H1 (cell line): ENCODE measurements around the gene GAS7. TPM values are rescaled to one million over a fixed set of nuclear protein-coding genes. Genes with fewer than 3 reads are reported as not detected.

ENCODE experiments used
- CTCF ChIA-PET: fragments of 300-600 bp; sonication (Branson Sonifier 250); formaldehyde crosslinking; loops from one replicate; lab custom pipeline; 2021; ENCODE audit not compliant: partially characterized antibody; lab: Charles Lee
- POLR2A ChIA-PET: fragments of 300-600 bp; sonication (Branson Sonifier 250); formaldehyde crosslinking; loops from one replicate; lab custom pipeline; 2021; ENCODE audit warnings: inconsistent platforms; ENCODE audit not compliant: partially characterized antibody; lab: Charles Lee
- DNase-seq, 2 experiments: peaks; one replicate each; pipeline versions ENCODE4 v3.0.0 to v3.0.0-alpha.2; 2010 to 2022; ENCODE audit warnings: low spot score in 2 of 2, low read depth in 1 of 2, mixed read lengths in 1 of 2
- FAIRE-seq: peaks from 2 replicates; lab custom pipeline; 2011; peaks lifted over from hg19 to GRCh38; lab: Jason Lieb, UNC
- H2AFZ ChIP-seq: 2 replicates; pipeline ENCODE4 v1.8.1; 2012; ENCODE audit warnings: low read length, inconsistent platforms
- H2AK5ac ChIP-seq: 2 replicates; pipeline ENCODE4 v1.6.1; 2013; ENCODE audit warnings: low read depth, low read length
- H2BK120ac ChIP-seq: replicated peaks from 2 replicates; pipeline ENCODE3; 2013; ENCODE audit warnings: low read depth, low read length, inconsistent platforms
- H2BK12ac ChIP-seq: 2 replicates; pipeline ENCODE4 v1.6.1; 2013; ENCODE audit warnings: low read depth, low read length
- H2BK15ac ChIP-seq: 2 replicates; pipeline ENCODE4 v1.6.1; 2013; ENCODE audit warnings: low read length
- H2BK20ac ChIP-seq: 2 replicates; pipeline ENCODE4 v1.6.1; 2013; ENCODE audit warnings: low read length
- H2BK5ac ChIP-seq: 2 replicates; pipeline ENCODE4 v1.6.1; 2013; ENCODE audit warnings: low read depth, low read length
- H3K14ac ChIP-seq: 2 replicates; pipeline ENCODE4 v1.6.1; 2013; ENCODE audit warnings: inconsistent platforms; ENCODE audit not compliant: insufficient read length
- H3K18ac ChIP-seq: 2 replicates; pipeline ENCODE4 v1.6.1; 2013; ENCODE audit warnings: low read length; ENCODE audit errors: extremely low read depth
- H3K23ac ChIP-seq: 2 replicates; pipeline ENCODE4 v1.6.1; 2013; ENCODE audit warnings: inconsistent platforms; ENCODE audit not compliant: insufficient read length
- H3K23me2 ChIP-seq: 2 replicates; pipeline ENCODE4 v1.6.1; 2013; ENCODE audit warnings: low read depth, low read length
- H3K27ac ChIP-seq: 2 replicates; pipeline ENCODE4 v1.6.1; 2011; ENCODE audit warnings: low read depth, low read length, inconsistent platforms
- H3K27me3 ChIP-seq, 4 experiments: replicated peaks in 1 of 4; 1 replicate in 1 of 4; 2 replicates in 3 of 4; pipeline versions ENCODE4 v1.6.1 to v1.8.1; 2011 to 2013; ENCODE audit warnings: low read length in 3 of 4, mild to moderate bottlenecking in 3 of 4, inconsistent platforms in 2 of 4, mixed read lengths in 2 of 4, moderate library complexity in 1 of 4; ENCODE audit not compliant: control insufficient read depth in 3 of 4, insufficient read depth in 3 of 4; ENCODE audit errors: extremely low read depth in 1 of 4
- H3K36me3 ChIP-seq, 4 experiments: 2 replicates each; pipeline versions ENCODE4 v1.6.1 to v1.8.1; 2011 to 2013; ENCODE audit warnings: mild to moderate bottlenecking in 4 of 4, low read length in 3 of 4, moderate library complexity in 2 of 4, control low read depth in 1 of 4, inconsistent platforms in 1 of 4; ENCODE audit not compliant: insufficient read depth in 4 of 4, control insufficient read depth in 2 of 4
- H3K4ac ChIP-seq: replicated peaks from 2 replicates; pipeline ENCODE3; 2013; ENCODE audit warnings: low read length, low read depth, mixed read lengths, inconsistent platforms; ENCODE audit not compliant: insufficient read length
- H3K4me1 ChIP-seq, 4 experiments: replicated peaks in 1 of 4; 1 replicate in 1 of 4; 2 replicates in 3 of 4; pipeline versions ENCODE4 v1.6.1 to v1.8.1; 2011 to 2013; ENCODE audit warnings: low read length in 3 of 4, inconsistent platforms in 2 of 4, mixed read lengths in 1 of 4; ENCODE audit not compliant: insufficient read depth in 4 of 4, control insufficient read depth in 3 of 4
- H3K4me2 ChIP-seq, 2 experiments: 2 replicates each; pipeline versions ENCODE4 v1.6.1 to v1.8.1; 2011 to 2013; ENCODE audit warnings: low read depth in 2 of 2, low read length in 2 of 2, control low read depth in 1 of 2, inconsistent platforms in 1 of 2, mild to moderate bottlenecking in 1 of 2; ENCODE audit not compliant: insufficient read depth in 1 of 2
- H3K4me3 ChIP-seq, 4 experiments: fragments of 200-600, 300-600 bp in 1 of 4; sonication (generic), shearing (Covaris generic), sonication (Bioruptor Twin) in 1 of 4; 2 replicates each; pipeline versions ENCODE4 v1.5.1 to v1.8.1; 2011 to 2016; ENCODE audit warnings: low read length in 4 of 4, low read depth in 3 of 4, control low read depth in 2 of 4, inconsistent platforms in 2 of 4, mild to moderate bottlenecking in 2 of 4, mixed read lengths in 1 of 4, moderate library complexity in 1 of 4; ENCODE audit not compliant: insufficient read depth in 2 of 4; ENCODE audit errors: extremely low read depth in 1 of 4
- H3K56ac ChIP-seq: replicated peaks from 2 replicates; pipeline ENCODE3; 2013; ENCODE audit warnings: low read depth, mild to moderate bottlenecking, mixed read lengths, low read length, inconsistent platforms; ENCODE audit not compliant: insufficient read length
- H3K79me1 ChIP-seq: 2 replicates; pipeline ENCODE4 v1.6.1; 2013; ENCODE audit warnings: low read depth, low read length, control low read depth
- H3K79me2 ChIP-seq, 2 experiments: 2 replicates each; pipeline versions ENCODE4 v1.6.1 to v1.8.1; 2012 to 2013; ENCODE audit warnings: low read length in 2 of 2, mild to moderate bottlenecking in 2 of 2, inconsistent platforms in 1 of 2; ENCODE audit not compliant: insufficient read depth in 2 of 2, control insufficient read depth in 1 of 2
- H3K9ac ChIP-seq, 4 experiments: replicated peaks in 1 of 4; 1 replicate in 1 of 4; 2 replicates in 3 of 4; pipeline versions ENCODE4 v1.6.1 to v1.8.1; 2011 to 2013; ENCODE audit warnings: low read depth in 3 of 4, low read length in 3 of 4, control low read depth in 2 of 4, mild to moderate bottlenecking in 2 of 4, moderate library complexity in 2 of 4, inconsistent platforms in 1 of 4; ENCODE audit errors: extremely low read depth in 1 of 4
- H3K9me3 ChIP-seq, 2 experiments: 2 replicates each; pipeline versions ENCODE4 v1.6.1 to v1.8.1; 2012 to 2013; ENCODE audit warnings: mild to moderate bottlenecking in 2 of 2, moderate library complexity in 2 of 2, control low read depth in 1 of 2, inconsistent platforms in 1 of 2, low read depth in 1 of 2, low read length in 1 of 2, mixed read lengths in 1 of 2; ENCODE audit not compliant: insufficient read depth in 2 of 2
- H4K20me1 ChIP-seq, 2 experiments: replicated peaks in 1 of 2; 2 replicates each; pipeline versions ENCODE3 to v1.8.1; 2011 to 2013; ENCODE audit warnings: inconsistent platforms in 2 of 2, low read length in 2 of 2, mild to moderate bottlenecking in 1 of 2; ENCODE audit not compliant: insufficient read depth in 2 of 2, control insufficient read depth in 1 of 2
- H4K5ac ChIP-seq: 2 replicates; pipeline ENCODE4 v1.6.1; 2013; ENCODE audit warnings: low read length, low read depth, mixed read lengths, inconsistent platforms; ENCODE audit not compliant: insufficient read length
- H4K8ac ChIP-seq: 2 replicates; pipeline ENCODE4 v1.8.0; 2013; ENCODE audit warnings: mild to moderate bottlenecking, moderate library complexity, low read length, inconsistent platforms; ENCODE audit not compliant: insufficient read depth; ENCODE audit errors: extremely low read depth
- H4K91ac ChIP-seq: replicated peaks from 2 replicates; pipeline ENCODE3; 2013; ENCODE audit warnings: low read length, mixed read lengths, inconsistent platforms; ENCODE audit not compliant: insufficient read length
- KDM1A ChIP-seq: fragments of 200-600, 300-600 bp; sonication (generic); IDR thresholded peaks from 2 replicates; pipeline ENCODE4 v1.7.1; 2016; ENCODE audit warnings: mild to moderate bottlenecking, low read length, borderline replicate concordance
- KDM4A ChIP-seq: IDR thresholded peaks from one replicate; pipeline ENCODE4 v1.7.1; 2012; ENCODE audit warnings: low read depth, mild to moderate bottlenecking, moderate library complexity, low read length, inconsistent platforms; ENCODE audit not compliant: severe bottlenecking
- PHF8 ChIP-seq: fragments of 200-600 bp; sonication (generic); conservative IDR thresholded peaks from 2 replicates; pipeline ENCODE4 v1.7.1; 2012; ENCODE audit warnings: low read depth, mild to moderate bottlenecking, inconsistent platforms, low read length, moderate library complexity
- USF2 ChIP-seq: IDR thresholded peaks from 2 replicates; pipeline ENCODE4 v1.6.1; 2011; ENCODE audit warnings: low read length, improper control_type of control experiment
- ZNF274 ChIP-seq: IDR thresholded peaks from 2 replicates; pipeline ENCODE4 v1.7.0; 2012; ENCODE audit warnings: low read length, borderline replicate concordance; ENCODE audit errors: extremely low read depth
- WGBS, 2 experiments: shearing (Covaris generic) in 1 of 2; methylation state at CpG; one replicate each; pipeline versions ENCODE4 v1.1.6 to v1.1.7; 2013 to 2015; ENCODE audit warnings: low lambda C conversion rate in 2 of 2, mixed read lengths in 2 of 2, inconsistent platforms in 1 of 2, low coverage in 1 of 2, missing lambda C conversion rate in 1 of 2; ENCODE audit not compliant: insufficient replicate concordance in 2 of 2, insufficient coverage in 1 of 2, insufficient read length in 1 of 2; ENCODE audit errors: extremely low coverage in 1 of 2, missing lambda C conversion rate in 1 of 2; 5-methylcytosine and 5-hydroxymethylcytosine counted together
- polyA plus RNA-seq, 7 experiments: library from polyadenylated mRNA; depleted of rRNA in 3 of 7; stranded (reverse) in 5 of 7; unstranded in 2 of 7; fragments of >200 nt in 5 of 7; fragments of 200-250 nt in 2 of 7; gene quantifications; 1 replicate in 5 of 7; 2 replicates in 1 of 7; 4 replicates in 1 of 7; pipeline versions ENCODE4 v1.2.1 to v1.2.3, GENCODE V29; 2011 to 2013; ENCODE audit warnings: missing spikeins in 2 of 7, mixed read lengths in 2 of 7
- total RNA-seq: library from RNA; stranded (reverse); fragmentation: NEBNext Ultra II Directional; extraction: Animal tissue kit (Norgen Biotek cat#: 25700); gene quantifications from 2 replicates; pipeline ENCODE4 v1.2.1, GENCODE V29; 2021

GAS7 gene
- total and polyA plus RNA-seq, 2 of the 8 experiments (the other 6 are each of a cell fraction or from before 2014, with no cell fraction given), result 5.0 to 14.5 TPM

- H3K9me3 ChIP-seq, result no peaks in the 10 kb centered on the region
- H3K79me1 ChIP-seq, result no peaks in the 10 kb centered on the region
- H3K23me2 ChIP-seq, result no peaks in the 10 kb centered on the region
- CTCF ChIA-PET, result interaction anchor here (0.6 to 1.4 kb wide), 3 partner anchors 15 to 548 kb away, joined by 3 read pairs; no protein-coding TSS in a partner anchor
- no peak overlapping the region for H3K4me2 ChIP-seq
- FAIRE-seq, result no peak
- H2BK20ac ChIP-seq, result no peak overlapping the region
- H2BK15ac ChIP-seq, result no peak overlapping the region
- WGBS, 2 experiments, result 93% methylated on average over 2 of the region's 2 CpGs; no CpG with 5 or more reads in 1 of the 2 experiments
- H2BK5ac ChIP-seq, result no peak overlapping the region
- H4K5ac ChIP-seq, result no peak overlapping the region
- H2AK5ac ChIP-seq, result no peak overlapping the region
- H4K91ac ChIP-seq, result no peak overlapping the region
- no peak overlapping the region for H3K56ac ChIP-seq
- H3K27ac ChIP-seq, result no peak overlapping the region
- H4K8ac ChIP-seq, result no peak overlapping the region
- H4K20me1 ChIP-seq, result no peaks in the 10 kb centered on the region
- no peaks in the 10 kb centered on the region for H3K27me3 ChIP-seq
- no peak overlapping the region for H3K14ac ChIP-seq
- no peak overlapping the region for H3K4me3 ChIP-seq
- H2AFZ ChIP-seq, result no peak overlapping the region
- H2BK120ac ChIP-seq, result no peak overlapping the region
- H3K9ac ChIP-seq, result no peak overlapping the region
- H3K18ac ChIP-seq, result no peak overlapping the region
- POLR2A ChIA-PET, result no interaction called here
- no peak overlapping the region for H2BK12ac ChIP-seq
- no peaks in the 10 kb centered on the region for H3K4me1 ChIP-seq
- no peaks in the 10 kb centered on the region for H3K79me2 ChIP-seq
- H3K4ac ChIP-seq, result no peak overlapping the region
- H3K23ac ChIP-seq, result no peak overlapping the region
- no peak for DNase-seq
- no peaks in the 10 kb centered on the region for H3K36me3 ChIP-seq
- no peak for TF ChIP-seq ZNF274
- no peak for TF ChIP-seq USF2
- no peak for TF ChIP-seq PHF8
- TF ChIP-seq KDM4A, result no peak
- no peak for TF ChIP-seq KDM1A
Measured at GRCh38 chr17:10139577-10139976, 58.8 kb downstream of the GAS7 start.
